PC-9 (cell line): ENCODE results near the gene JADE3. TPM values are rescaled to one million over a fixed set of nuclear protein-coding genes. Genes with fewer than 3 reads are reported as not detected.

Source experiments
- BruUV-seq: library from RNA; stranded (reverse); fragments of 400-500 nt; replicated peaks from 2 replicates; lab custom pipeline; 2021; lab: Mats Ljungman, UMichigan
- CTCF ChIA-PET: fragments of 300-600 bp; sonication (Branson Sonifier 250); formaldehyde crosslinking; loops from one replicate; lab custom pipeline; 2022; ENCODE audit warnings: antibody characterized with exemption; lab: Charles Lee
- POLR2A ChIA-PET: fragments of 300-600 bp; sonication (Branson Sonifier 250); formaldehyde crosslinking; loops from one replicate; lab custom pipeline; 2022; ENCODE audit warnings: antibody characterized with exemption; ENCODE audit not compliant: unreplicated experiment; lab: Charles Lee
- DNase-seq, 2 experiments: peaks; one replicate each; pipeline versions ENCODE4 v3.0.0 to v3.0.0-alpha.2; 2015 to 2022; ENCODE audit warnings: mixed read lengths in 1 of 2
- H2AFZ ChIP-seq: fragments of 200-600 bp; sonication (generic); 2 replicates; pipeline ENCODE4 v1.8.1; 2017; ENCODE audit warnings: antibody characterized with exemption
- H3F3A ChIP-seq: fragments of 200-600 bp; sonication (generic); 2 replicates; pipeline ENCODE4 v1.8.1; 2017; ENCODE audit warnings: antibody characterized with exemption, mild to moderate bottlenecking, low read depth; ENCODE audit not compliant: insufficient read depth
- H3K27ac ChIP-seq: fragments of 200-600 bp; sonication (generic); 2 replicates; pipeline ENCODE4 v1.6.1; 2016; ENCODE audit warnings: mixed run types
- H3K27me3 ChIP-seq: fragments of 200-600 bp; sonication (generic); 2 replicates; pipeline ENCODE4 v1.6.1; 2016; ENCODE audit warnings: low read depth, mixed run types; ENCODE audit not compliant: insufficient read depth
- H3K36me3 ChIP-seq: fragments of 200-600 bp; sonication (generic); 2 replicates; pipeline ENCODE4 v1.6.1; 2016; ENCODE audit warnings: low read depth, mixed run types
- H3K4me1 ChIP-seq: fragments of 200-600 bp; sonication (generic); replicated peaks from 2 replicates; pipeline ENCODE4 v1.6.1; 2016; ENCODE audit warnings: mixed run types; ENCODE audit not compliant: insufficient read depth
- H3K4me2 ChIP-seq: fragments of 200-600 bp; sonication (generic); 2 replicates; pipeline ENCODE4 v1.6.1; 2017; ENCODE audit warnings: mixed run types
- H3K4me3 ChIP-seq: fragments of 200-600 bp; sonication (generic); 2 replicates; pipeline ENCODE4 v1.6.1; 2016; ENCODE audit warnings: mixed run types
- H3K79me2 ChIP-seq: fragments of 200-600 bp; sonication (generic); 2 replicates; pipeline ENCODE4 v1.6.1; 2017; ENCODE audit warnings: low read depth, mixed run types
- H3K9me2 ChIP-seq: fragments of 200-600 bp; sonication (generic); 2 replicates; pipeline ENCODE4 v1.8.1; 2017; ENCODE audit warnings: mild to moderate bottlenecking; ENCODE audit not compliant: insufficient read depth
- H3K9me3 ChIP-seq: fragments of 200-600 bp; sonication (generic); 2 replicates; pipeline ENCODE4 v1.8.1; 2016; ENCODE audit warnings: low read depth; ENCODE audit not compliant: insufficient read depth
- H4K20me1 ChIP-seq: fragments of 200-600 bp; sonication (generic); 2 replicates; pipeline ENCODE4 v1.8.1; 2017; ENCODE audit not compliant: insufficient read depth
- CTCF ChIP-seq: fragments of 200-600 bp; sonication (generic); conservative IDR thresholded peaks from 2 replicates; pipeline ENCODE4 v1.6.1; 2017; ENCODE audit warnings: mixed run types, antibody characterized with exemption, mild to moderate bottlenecking, moderate library complexity
- EZH2 ChIP-seq: fragments of 200-600 bp; sonication (generic); IDR thresholded peaks from 2 replicates; pipeline ENCODE4 v1.8.0; 2017; ENCODE audit warnings: antibody characterized with exemption, low read depth
- intact Hi-C: fragments of 100-400 bp; cut with micrococcal nuclease; formaldehyde crosslinking; loops from one replicate; pipeline ENCODE4 v1.10.0; 2022; ENCODE audit not compliant: unreplicated experiment
- total RNA-seq: library from RNA; stranded (reverse); gene quantifications from 2 replicates; pipeline ENCODE4 v1.2.3, GENCODE V29; 2021

Gene JADE3
- total RNA-seq, 1 experiment from 2014 or later = 10.9 TPM

DNA sequence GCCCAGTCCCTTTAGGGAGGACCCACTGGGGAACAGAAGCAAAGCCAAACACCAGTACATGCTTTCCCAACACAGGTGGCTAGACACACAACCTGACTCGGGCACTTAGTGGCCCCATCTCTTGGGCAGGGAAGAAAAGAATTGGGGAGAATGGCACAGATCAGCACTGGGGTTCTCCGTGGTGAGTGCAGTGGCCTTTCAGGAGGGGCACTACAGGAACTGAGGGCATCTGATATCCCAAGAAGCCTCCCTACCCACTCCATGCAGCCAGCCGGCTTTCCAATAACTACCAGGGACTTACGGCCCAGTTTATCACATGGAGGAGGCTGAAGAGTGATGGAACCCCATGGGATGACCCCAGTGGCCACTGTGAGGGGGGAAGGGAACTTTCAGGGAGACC lies 189.0 kb downstream of the JADE3 start:
- CTCF ChIA-PET = no interaction called here

More for the DNA sequence above, 189.0 kb downstream of the JADE3 start:
- H3K9me2 ChIP-seq = no peaks in the 10 kb centered on the region
- no peak for TF ChIP-seq CTCF
- TF ChIP-seq EZH2 = no peak
- no peaks in the 10 kb centered on the region for H4K20me1 ChIP-seq
- intact Hi-C loops = no loop called here
- no TSS peak for BruUV-seq
- POLR2A ChIA-PET = no interaction called here
- no peaks in the 10 kb centered on the region for H3F3A ChIP-seq
- H3K79me2 ChIP-seq = no peaks in the 10 kb centered on the region
- H3K4me1 ChIP-seq = no peaks in the 10 kb centered on the region
- H3K36me3 ChIP-seq = no peaks in the 10 kb centered on the region
- no peaks in the 10 kb centered on the region for H3K9me3 ChIP-seq
- no peak overlapping the region for H3K4me3 ChIP-seq
- H3K4me2 ChIP-seq = no peak overlapping the region
- H3K27me3 ChIP-seq = no peaks in the 10 kb centered on the region
- no peak overlapping the region for H3K27ac ChIP-seq
- H2AFZ ChIP-seq = no peak overlapping the region
- DNase-seq = no peak

Other genes with a start within 250 kb of the JADE3 start
- 20.2 and 20.9 TPM in 2 replicates for gene SLC9A7, start 153.3 kb upstream of the JADE3 start, total RNA-seq
- gene RP2, start 75.4 kb upstream of the JADE3 start, total RNA-seq = 7.8 and 11.2 TPM in 2 replicates
- 0.33 TPM in 1 of 2 replicates, not detected in the other for gene RGN, start 166.0 kb downstream of the JADE3 start, total RNA-seq
- gene NDUFB11, start 232.3 kb downstream of the JADE3 start, total RNA-seq = 58.2 and 61.9 TPM in 2 replicates
- 31.9 and 34.8 TPM in 2 replicates for gene RBM10, start 232.8 kb downstream of the JADE3 start, total RNA-seq